Right ventricle myocardium superior (tissue), 1 donor: ENCODE measurements around the gene MAD2L1BP. TPM values are rescaled to one million over a fixed set of nuclear protein-coding genes. Genes with fewer than 3 reads are reported as not detected.
"Not testable (repeated sequence)": the region's sequence is repeated elsewhere in the genome, so short reads cannot be mapped to it uniquely, and the experiment has no call there.

Experiments
- ATAC-seq: fragments of 200-7000 bp; cut with Tn5 transposase; one replicate; pipeline ENCODE4 v1.9.1; 2020; ENCODE audit warnings: mild to moderate bottlenecking; ENCODE audit not compliant: poor library complexity
- DNase-seq: peaks from one replicate; pipeline ENCODE4 v3.0.0-alpha.2; 2020
- intact Hi-C: fragments of 100-400 bp; cut with DNase I; formaldehyde crosslinking; loops from one replicate; pipeline ENCODE4 v1.11.2; 2022
- total RNA-seq: library from RNA; stranded (reverse); fragmentation: NEBNext Ultra II Directional; extraction: Animal tissue kit (Norgen Biotek cat#: 25700); gene quantifications from one replicate; pipeline ENCODE4 v1.2.1, GENCODE V29; 2021
- donor health status: DM: no; HTN: yes; CAD: no; lungs with severe emphysema.

Gene MAD2L1BP
- total RNA-seq, 1 donor from 2014 or later, result 26.1 TPM

- ATAC-seq, result no peak
- DNase-seq, result no peak
- intact Hi-C loops, result no loop called here
Observed at GRCh38 chr6:43623880-43624785, 11.5 kb upstream of the MAD2L1BP start.

- intact Hi-C loops, result no loop called here
- ATAC-seq, result no peak
- DNase-seq, result no peak
Observed at GRCh38 chr6:43624786-43625288, 10.8 kb upstream of the MAD2L1BP start.

GRCh38 chr6:43625393-43625992 is 10.1 kb upstream of the MAD2L1BP start:
- DNase-seq (no peak), ATAC-seq (no peak)
- intact Hi-C loops, result no loop called here

- ATAC-seq (no peak), DNase-seq (peak; percentile 65)
- intact Hi-C loops, result no loop called here
Observed at GRCh38 chr6:43627008-43627825, 8.4 kb upstream of the MAD2L1BP start.

- ATAC-seq, result peak; percentile 1
- intact Hi-C loops, result no loop called here
- DNase-seq, result no peak
Observed at GRCh38 chr6:43628393-43629103, 7.1 kb upstream of the MAD2L1BP start.

GRCh38 chr6:43629104-43629504 is 6.5 kb upstream of the MAD2L1BP start, which contains the start of gene GTPBP2:
Gene GTPBP2, minus strand, starts transcription at chr6:43629264. Its CDS starts 102 bp downstream, at chr6:43629162.
- intact Hi-C loops, result no loop called here
- ATAC-seq, result peak; percentile 90
- DNase-seq, result peak; percentile 100

GRCh38 chr6:43629505-43630300 is 5.9 kb upstream of the MAD2L1BP start:
- DNase-seq (peak; percentile 96), ATAC-seq (peak; percentile 90)
- intact Hi-C loops, result no loop called here

GRCh38 chr6:43630980-43631619 is 4.5 kb upstream of the MAD2L1BP start:
- intact Hi-C loops, result no loop called here
- no peak for DNase-seq
- ATAC-seq, result no peak

- intact Hi-C loops, result not testable (repeated sequence)
Observed at GRCh38 chr6:43633002-43633401, 2.6 kb upstream of the MAD2L1BP start.

GRCh38 chr6:43634702-43635303 is 837 bp upstream of the MAD2L1BP start:
- intact Hi-C loops, result no loop called here
- DNase-seq, result no peak
- no peak for ATAC-seq

More at GRCh38 chr6:43633002-43633401, 2.6 kb upstream of the MAD2L1BP start:
- ATAC-seq, DNase-seq: not testable (repeated sequence)

GRCh38 chr6:43636308-43636659 is 644 bp downstream of the MAD2L1BP start:
- intact Hi-C loops, result no loop called here
- peak; percentile 18 for ATAC-seq
- DNase-seq, result no peak

- ATAC-seq (no peak), DNase-seq (no peak)
- intact Hi-C loops, result no loop called here
Observed at GRCh38 chr6:43639984-43640800, 4.6 kb downstream of the MAD2L1BP start.

- intact Hi-C loops, result no loop called here
- peak; percentile 86 for DNase-seq
- peak; percentile 81 for ATAC-seq
Observed at GRCh38 chr6:43644940-43645612, 9.4 kb downstream of the MAD2L1BP start, which contains the start of gene RSPH9. Gene RSPH9, plus strand, starts transcription at chr6:43645036. Its CDS starts 63 bp downstream, at chr6:43645099.

- DNase-seq (no peak), ATAC-seq (peak; percentile 18)
- intact Hi-C loops, result no loop called here
Observed at GRCh38 chr6:43645613-43645964, 9.9 kb downstream of the MAD2L1BP start.

- intact Hi-C loops, result no loop called here
- ATAC-seq (no peak), DNase-seq (no peak)
Observed at GRCh38 chr6:43647613-43648012, 12.0 kb downstream of the MAD2L1BP start.
